Loucy (cell line): ENCODE measurements around the gene ABCA7.

ENCODE experiments used
- H2AFZ ChIP-seq: fragments of 200-600 bp; sonication (generic); 2 replicates; pipeline ENCODE4 v1.6.0; 2016; ENCODE audit warnings: antibody characterized with exemption, mild to moderate bottlenecking, low read length, moderate library complexity
- H3F3A ChIP-seq: fragments of 200-600 bp; 2 replicates; pipeline ENCODE4 v1.6.0; 2016; ENCODE audit warnings: antibody characterized with exemption, low read depth, mild to moderate bottlenecking
- H3K27me3 ChIP-seq: fragments of 200-600 bp; sonication (generic); 2 replicates; pipeline ENCODE4 v1.6.1; 2014; ENCODE audit warnings: low read length, mild to moderate bottlenecking; ENCODE audit not compliant: insufficient read depth, poor library complexity, severe bottlenecking
- H3K36me3 ChIP-seq: fragments of 200-600 bp; sonication (generic); 2 replicates; pipeline ENCODE4 v1.6.1; 2016; ENCODE audit warnings: low read length; ENCODE audit not compliant: insufficient read depth
- H3K4me1 ChIP-seq: fragments of 200-600 bp; sonication (generic); 2 replicates; pipeline ENCODE4 v1.5.1; 2014; ENCODE audit warnings: low read length, mild to moderate bottlenecking; ENCODE audit not compliant: insufficient read depth, poor library complexity, severe bottlenecking
- H3K4me2 ChIP-seq: fragments of 200-600 bp; sonication (generic); 2 replicates; pipeline ENCODE4 v1.6.0; 2014; ENCODE audit warnings: antibody characterized with exemption, low read length, low read depth, mild to moderate bottlenecking; ENCODE audit not compliant: poor library complexity, severe bottlenecking
- H3K4me3 ChIP-seq: fragments of 200-600 bp; sonication (generic); 2 replicates; pipeline ENCODE4 v1.5.1; 2014; ENCODE audit warnings: low read length, mild to moderate bottlenecking, mixed read lengths; ENCODE audit not compliant: poor library complexity, severe bottlenecking
- H3K79me2 ChIP-seq: fragments of 200-600 bp; sonication (generic); 2 replicates; pipeline ENCODE4 v1.6.1; 2014; ENCODE audit warnings: low read length; ENCODE audit not compliant: insufficient read depth
- H3K9ac ChIP-seq: fragments of 200-600 bp; sonication (generic); 2 replicates; pipeline ENCODE4 v1.6.0; 2014; ENCODE audit warnings: mild to moderate bottlenecking, low read depth, low read length, moderate library complexity; ENCODE audit not compliant: poor library complexity, severe bottlenecking
- H3K9me2 ChIP-seq: fragments of 200-600 bp; sonication (generic); replicated peaks from 2 replicates; pipeline ENCODE4 v1.6.1; 2016; ENCODE audit warnings: low read depth, low read length, mixed read lengths
- H3K9me3 ChIP-seq: fragments of 200-600 bp; sonication (generic); 2 replicates; pipeline ENCODE4 v1.6.1; 2014; ENCODE audit warnings: mild to moderate bottlenecking, antibody characterized with exemption, low read length, low read depth; ENCODE audit not compliant: insufficient read depth
- H4K20me1 ChIP-seq: fragments of 200-600 bp; sonication (generic); 2 replicates; pipeline ENCODE4 v1.6.0; 2014; ENCODE audit warnings: antibody characterized with exemption, low read length, mild to moderate bottlenecking; ENCODE audit not compliant: insufficient read depth, poor library complexity, severe bottlenecking
- CTCF ChIP-seq: fragments of 200-600 bp; sonication (generic); conservative IDR thresholded peaks from 2 replicates; pipeline ENCODE4 v1.5.1; 2014; ENCODE audit warnings: mild to moderate bottlenecking, antibody characterized with exemption, low read length
- EZH2phosphoT487 ChIP-seq: fragments of 200-600 bp; IDR thresholded peaks from 2 replicates; pipeline ENCODE4 v1.6.1; 2018; ENCODE audit warnings: antibody characterized with exemption, mild to moderate bottlenecking, moderate library complexity, borderline replicate concordance

ABCA7 gene

GRCh38 chr19:999379-999719 is 40.6 kb upstream of the ABCA7 start:
- TF ChIP-seq EZH2phosphoT487 (no peak), CTCF (no peak)
- H3K9ac ChIP-seq = no peak overlapping the region
- H3K27me3 ChIP-seq = no peaks in the 10 kb centered on the region
- no peaks in the 10 kb centered on the region for H3K79me2 ChIP-seq
- H3K9me3 ChIP-seq = no peaks in the 10 kb centered on the region
- H3K9me2 ChIP-seq = no peaks in the 10 kb centered on the region
- no peaks in the 10 kb centered on the region; the same call in 1 of the 2 replicates for H3F3A ChIP-seq
- no peak overlapping the region for H3K4me3 ChIP-seq
- H4K20me1 ChIP-seq = no peaks in the 10 kb centered on the region
- H2AFZ ChIP-seq = no peak overlapping the region
- no peaks in the 10 kb centered on the region for H3K4me1 ChIP-seq
- H3K36me3 ChIP-seq = no peaks in the 10 kb centered on the region; the same call in 1 of the 2 replicates
- H3K4me2 ChIP-seq = no peak overlapping the region

GRCh38 chr19:1000095-1000494 is 39.8 kb upstream of the ABCA7 start, which contains the start of gene GRIN3B:
GRIN3B (plus strand) TSS chr19:1000419; CDS start chr19:1000438, 19 bp downstream.
- Histone ChIP-seq H3K9me3 (no peaks in the 10 kb centered on the region), H3K4me1 (no peaks in the 10 kb centered on the region), H3K27me3 (no peaks in the 10 kb centered on the region), H3K36me3 (no peaks in the 10 kb centered on the region), H3K9ac (no peak within 1 kb of the TSS), H3F3A (no peaks in the 10 kb centered on the region; the same call in 1 of the 2 replicates), H3K9me2 (no peaks in the 10 kb centered on the region), H3K4me2 (peak within 1 kb of the TSS; percentile 18), H4K20me1 (no peaks in the 10 kb centered on the region), H2AFZ (no peak within 1 kb of the TSS), H3K4me3 (no peak within 1 kb of the TSS), H3K79me2 (no peaks in the 10 kb centered on the region)
- TF ChIP-seq CTCF (peak; percentile 45), EZH2phosphoT487 (no peak)

- no peaks in the 10 kb centered on the region; the same call in 1 of the 2 replicates for H3F3A ChIP-seq
- no peak overlapping the region for H3K4me3 ChIP-seq
- H3K27me3 ChIP-seq = no peaks in the 10 kb centered on the region
- no peak overlapping the region for H2AFZ ChIP-seq
- H3K9me2 ChIP-seq = no peaks in the 10 kb centered on the region
- H3K4me2 ChIP-seq = peak overlapping the region; percentile 18
- no peaks in the 10 kb centered on the region for H3K4me1 ChIP-seq
- no peaks in the 10 kb centered on the region for H3K36me3 ChIP-seq
- no peaks in the 10 kb centered on the region for H3K79me2 ChIP-seq
- H3K9ac ChIP-seq = no peak overlapping the region
- H3K9me3 ChIP-seq = no peaks in the 10 kb centered on the region
- TF ChIP-seq CTCF = no peak
- no peak for TF ChIP-seq EZH2phosphoT487
- H4K20me1 ChIP-seq = no peaks in the 10 kb centered on the region
Observed at GRCh38 chr19:1000591-1001537, 39.0 kb upstream of the ABCA7 start.
